GM19455 (cell line): ENCODE measurements around the gene ROR2.

Experiments
- ATAC-seq: cut with Tn5 transposase; IDR thresholded peaks from one replicate; pipeline ENCODE4 v1.9.1; 2021; ENCODE audit not compliant: unreplicated experiment

ROR2 gene

GRCh38 chr9:91843623-91844148, 106.3 kb downstream of the ROR2 start:
- no peak for ATAC-seq

GRCh38 chr9:91843093-91843492, 106.9 kb downstream of the ROR2 start:
- no peak for ATAC-seq

GRCh38 chr9:91842358-91843049, 107.5 kb downstream of the ROR2 start:
- no peak for ATAC-seq

GRCh38 chr9:91841591-91841990, 108.4 kb downstream of the ROR2 start:
- no peak for ATAC-seq

GRCh38 chr9:91840882-91841281, 109.1 kb downstream of the ROR2 start:
- no peak for ATAC-seq

GRCh38 chr9:91840469-91840868, 109.6 kb downstream of the ROR2 start:
- ATAC-seq: no peak

GRCh38 chr9:91839926-91840465, 110.0 kb downstream of the ROR2 start:
- no peak for ATAC-seq

- no peak for ATAC-seq
These were observed 111.9 kb downstream of the ROR2 start for GRCh38 chr9:91837981-91838731.

GRCh38 chr9:91836515-91836914, 113.5 kb downstream of the ROR2 start:
- no peak for ATAC-seq

GRCh38 chr9:91835632-91836031, 114.4 kb downstream of the ROR2 start:
- ATAC-seq: no peak

- no peak for ATAC-seq
These were observed 114.8 kb downstream of the ROR2 start for GRCh38 chr9:91835216-91835615.

GRCh38 chr9:91834740-91835139, 115.3 kb downstream of the ROR2 start:
- no peak for ATAC-seq

- no peak for ATAC-seq
These were observed 116.2 kb downstream of the ROR2 start for GRCh38 chr9:91833878-91834255.

GRCh38 chr9:91833096-91833877, 116.7 kb downstream of the ROR2 start:
- ATAC-seq: no peak

GRCh38 chr9:91832322-91832721, 117.7 kb downstream of the ROR2 start:
- ATAC-seq: no peak

GRCh38 chr9:91825866-91826265, 124.2 kb downstream of the ROR2 start:
- ATAC-seq: no peak

GRCh38 chr9:91825422-91825821, 124.6 kb downstream of the ROR2 start:
- no peak for ATAC-seq

GRCh38 chr9:91824601-91825305, 125.3 kb downstream of the ROR2 start:
- no peak for ATAC-seq

- ATAC-seq: no peak
These were observed 125.9 kb downstream of the ROR2 start for GRCh38 chr9:91824151-91824550.

GRCh38 chr9:91820949-91821880, 128.8 kb downstream of the ROR2 start:
- ATAC-seq: no peak
